Ascending aorta (tissue), 2 donors: ENCODE results near the gene RBM8A. TPM values are rescaled to one million over a fixed set of nuclear protein-coding genes. Genes with fewer than 3 reads are reported as not detected.

ENCODE experiments used
- DNase-seq, 2 donors: peaks; one replicate each; pipeline ENCODE4 v3.0.0-alpha.2; 2019; ENCODE audit warnings: low spot score in 2 of 2
- H3K27ac ChIP-seq, 2 donors: fragments of 200-600 bp; sonication (generic); one replicate each; pipeline ENCODE4 v1.5.1; 2016 to 2017; ENCODE audit warnings: mild to moderate bottlenecking in 1 of 2
- H3K27me3 ChIP-seq: fragments of 200-600 bp; sonication (generic); one replicate; pipeline ENCODE4 v1.5.1; 2017
- H3K36me3 ChIP-seq, 2 donors: fragments of 200-600 bp; sonication (generic); one replicate each; pipeline ENCODE4 v1.5.1; 2016
- H3K4me1 ChIP-seq, 2 donors: fragments of 200-600 bp; sonication (generic); one replicate each; pipeline ENCODE4 v1.5.1; 2016 to 2017; ENCODE audit warnings: mild to moderate bottlenecking in 1 of 2
- H3K4me3 ChIP-seq, 2 donors: fragments of 200-600 bp; sonication (generic); one replicate each; pipeline ENCODE4 v1.5.1; 2016 to 2017; ENCODE audit warnings: mild to moderate bottlenecking in 1 of 2
- H3K9me3 ChIP-seq, 2 donors: fragments of 200-600 bp; sonication (generic); one replicate each; pipeline ENCODE4 v1.5.1; 2016
- CTCF ChIP-seq, 3 experiments: fragments of 200-600 bp in 2 of 3; fragments of 450-650 bp in 1 of 3; sonication (generic) in 2 of 3; IDR thresholded peaks; one replicate each; pipeline ENCODE4 v1.5.1; 2016 to 2019; ENCODE audit warnings: antibody characterized with exemption in 3 of 3, mild to moderate bottlenecking in 1 of 3, moderate library complexity in 1 of 3
- intact Hi-C: fragments of 100-400 bp; cut with DNase I; formaldehyde crosslinking; loops from one replicate; pipeline ENCODE4 v1.15.1; 2023
- total RNA-seq: library from RNA; depleted of rRNA; stranded (reverse); fragments of >200 nt; gene quantifications from one replicate; pipeline ENCODE4 v1.1.0, GENCODE V29; 2016

Gene RBM8A
- total RNA-seq, 1 donor from 2014 or later = 48.9 TPM

GRCh38 chr1:145884675-145885074 lies 42.6 kb downstream of the RBM8A start:
- intact Hi-C loops = no loop called here
- Histone ChIP-seq H3K4me1 (peaks cover 5 to 10% of the 10 kb centered on the region in 2 donors), H3K27ac (no peak overlapping the region), H3K27me3 (no peaks in the 10 kb centered on the region), H3K9me3 (no peaks in the 10 kb centered on the region), H3K36me3 (peaks cover 0 to 3% of the 10 kb centered on the region in 2 donors), H3K4me3 (no peak overlapping the region)
- TF ChIP-seq CTCF (IDR thresholded peaks at IDR 0.05) = no peak
- no peak for DNase-seq

GRCh38 chr1:145879775-145880174 lies 47.5 kb downstream of the RBM8A start:
- no peaks in the 10 kb centered on the region for H3K9me3 ChIP-seq
- H3K4me1 ChIP-seq = no peaks in the 10 kb centered on the region
- no peak for DNase-seq
- no peak for TF ChIP-seq CTCF (IDR thresholded peaks at IDR 0.05)
- H3K36me3 ChIP-seq = no peaks in the 10 kb centered on the region
- no peak overlapping the region for H3K4me3 ChIP-seq
- H3K27ac ChIP-seq = no peak overlapping the region
- intact Hi-C loops = no loop called here
- H3K27me3 ChIP-seq = no peaks in the 10 kb centered on the region

- no peak overlapping the region for H3K27ac ChIP-seq
- intact Hi-C loops = no loop called here
- DNase-seq = no peak
- no peaks in the 10 kb centered on the region for H3K36me3 ChIP-seq
- no peaks in the 10 kb centered on the region for H3K4me1 ChIP-seq
- TF ChIP-seq CTCF (IDR thresholded peaks at IDR 0.05) = no peak
- H3K4me3 ChIP-seq = no peak overlapping the region
- H3K27me3 ChIP-seq = no peaks in the 10 kb centered on the region
- H3K9me3 ChIP-seq = no peaks in the 10 kb centered on the region
Measured at GRCh38 chr1:145878724-145879123, 48.6 kb downstream of the RBM8A start.

GRCh38 chr1:145877923-145878486 lies 49.3 kb downstream of the RBM8A start:
- Histone ChIP-seq H3K4me3 (no peak overlapping the region), H3K36me3 (no peaks in the 10 kb centered on the region), H3K27me3 (no peaks in the 10 kb centered on the region), H3K9me3 (no peaks in the 10 kb centered on the region), H3K27ac (no peak overlapping the region), H3K4me1 (peaks cover under 1 to 1% of the 10 kb centered on the region in 2 donors)
- no peak for DNase-seq
- TF ChIP-seq CTCF (IDR thresholded peaks at IDR 0.05) = no peak
- intact Hi-C loops = no loop called here

GRCh38 chr1:145874646-145875045 lies 52.6 kb downstream of the RBM8A start:
- TF ChIP-seq CTCF (IDR thresholded peaks at IDR 0.05) = no peak
- Histone ChIP-seq H3K36me3 (no peaks in the 10 kb centered on the region), H3K4me3 (no peak overlapping the region), H3K27ac (no peak overlapping the region), H3K27me3 (no peaks in the 10 kb centered on the region), H3K9me3 (no peaks in the 10 kb centered on the region), H3K4me1 (peaks cover 3 to 14% of the 10 kb centered on the region in 2 donors)
- DNase-seq = no peak
- intact Hi-C loops = no loop called here
